Immature natural killer cell (primary cell): ENCODE results near the gene SLC25A28. TPM values are rescaled to one million over a fixed set of nuclear protein-coding genes. Genes with fewer than 3 reads are reported as not detected.

Experiments
- polyA plus RNA-seq, 3 donors: library from polyadenylated mRNA; unstranded; fragments of 300-500 nt; fragmentation: Illumina TruSeq; gene quantifications; one replicate each; pipeline ENCODE4 v1.2.3, GENCODE V29; 2021

SLC25A28 gene
- polyA plus RNA-seq, 3 donors from 2014 or later = 12.5 to 21.0 (median 13.2) TPM

Other genes starting within 250 kb of the SLC25A28 start
- 10 to 100 TPM; 21.7 to 29.0 (median 27.6) TPM for gene GOT1, start 189.8 kb downstream of the SLC25A28 start, polyA plus RNA-seq
- gene NKX2-3, start 87.5 kb downstream of the SLC25A28 start, polyA plus RNA-seq = not detected
- 1 to 10 TPM in 2 of 3 donors, under 1 TPM in 1; 0.76 to 2.8 (median 1.4) TPM for gene ENTPD7, start 39.1 kb upstream of the SLC25A28 start, polyA plus RNA-seq
- gene COX15, start 111.7 kb upstream of the SLC25A28 start, polyA plus RNA-seq = 10 to 100 TPM; 23.1 to 32.6 (median 29.6) TPM
- 100 to 1,000 TPM in 1 of 3 donors, 10 to 100 TPM in 2; 57.2 to 105 (median 60.4) TPM for gene CUTC, start 111.8 kb upstream of the SLC25A28 start, polyA plus RNA-seq
- gene ABCC2, start 162.2 kb upstream of the SLC25A28 start, polyA plus RNA-seq = under 1 TPM in 1 of 3 donors, not detected in 2; 0.48 TPM